ENCODE measurements around the gene ZNF878. TPM values are rescaled to one million over a fixed set of nuclear protein-coding genes. Genes with fewer than 3 reads are reported as not detected.

Gene ZNF878
- total RNA-seq, 1 experiment from 2014 or later = not detected

GRCh38 chr19:12077375-12077774, 24.6 kb upstream of the ZNF878 start:
- no peaks in the 10 kb centered on the region for H3K9me2 ChIP-seq (ENCODE audit: insufficient read depth)
- H3K4me1 ChIP-seq (ENCODE audit: control insufficient read depth in 1 of 2, insufficient read depth in 2 of 2, low read length in 2 of 2) = no peaks in the 10 kb centered on the region
- no peaks in the 10 kb centered on the region for H3K79me2 ChIP-seq (ENCODE audit: insufficient read depth, low read length)
- RAD21 ChIA-PET (ENCODE audit: low non-redundant PET in 1 of 2, low total read pairs in 2 of 2, uncharacterized antibody in 2 of 2, unreplicated experiment in 2 of 2) = interaction anchor here in 1 of 2 experiments (0.5 kb wide), 1 partner anchor 255 kb away, joined by 3 read pairs; no protein-coding TSS in a partner anchor
- H2AFZ ChIP-seq (ENCODE audit: low read depth, low read length, poor library complexity, severe bottlenecking) = no peak overlapping the region
- H3K4me3 ChIP-seq (replicated peaks in 1 of 2; ENCODE audit: low read depth in 1 of 2, low read length in 2 of 2) = no peak overlapping the region
- POLR2A ChIA-PET = no interaction called here
- no peak overlapping the region for H3K27ac ChIP-seq (ENCODE audit: low read depth, low read length)
- no TSS peak for BruUV-seq (replicated peaks)
- DNase-seq (ENCODE audit: low read depth, low spot score) (no peak), ATAC-seq (no peak)
- H3K27me3 ChIP-seq (ENCODE audit: insufficient read depth, low read length) = no peaks in the 10 kb centered on the region
- intact Hi-C loops (cut with micrococcal nuclease) = no loop called here
- H3K9me3 ChIP-seq (ENCODE audit: control insufficient read depth in 1 of 2, insufficient read depth in 1 of 2, low read depth in 1 of 2, low read length in 2 of 2) = peaks cover 24 to 31% of the 10 kb centered on the region in 2 experiments; a peak in 2 of 4 replicates
- CTCF ChIA-PET = no interaction called here
- H3K36me3 ChIP-seq (ENCODE audit: control insufficient read depth in 1 of 2, insufficient read depth in 2 of 2, low read length in 2 of 2) = no peaks in the 10 kb centered on the region
- no peak overlapping the region for H3K4me2 ChIP-seq (ENCODE audit: low read length)
- no peak for TF ChIP-seq CTCF (IDR thresholded peaks at IDR 0.05 in 2 of 3, conservative IDR thresholded peaks at IDR 0.05 in 1 of 3; ENCODE audit: borderline replicate concordance in 1 of 3, insufficient read depth in 1 of 3, low read depth in 2 of 3, low read length in 2 of 3)
- TF ChIP-seq SP1 (IDR thresholded peaks at IDR 0.05; ENCODE audit: low read depth) = no peak
- TF ChIP-seq JUND (IDR thresholded peaks at IDR 0.05) = no peak
- no peak for TF ChIP-seq ATF3 (IDR thresholded peaks at IDR 0.05)
- TF ChIP-seq MAX (IDR thresholded peaks at IDR 0.05) = no peak
- no peak for TF ChIP-seq SIN3A (IDR thresholded peaks at IDR 0.05; ENCODE audit: low read depth)
- TF ChIP-seq EGR1 (IDR thresholded peaks at IDR 0.05; ENCODE audit: low read depth) = no peak
- TF ChIP-seq TCF7L2 (IDR thresholded peaks at IDR 0.05; ENCODE audit: borderline replicate concordance, extremely low read depth, insufficient read depth, insufficient read length) = no peak
- no peak for TF ChIP-seq CEBPB (IDR thresholded peaks at IDR 0.05; ENCODE audit: low read depth)
- TF ChIP-seq CBX3 (IDR thresholded peaks at IDR 0.05; ENCODE audit: low read depth) = no peak
- TF ChIP-seq FOSL1 (IDR thresholded peaks at IDR 0.05; ENCODE audit: low read depth) = no peak
- no peak for TF ChIP-seq RAD21 (IDR thresholded peaks at IDR 0.05; ENCODE audit: low read depth)
- no peak for TF ChIP-seq REST (IDR thresholded peaks at IDR 0.05; ENCODE audit: low read depth)
- TF ChIP-seq ELF1 (IDR thresholded peaks at IDR 0.05; ENCODE audit: borderline replicate concordance, low read depth) = no peak
- no peak for TF ChIP-seq ZBTB33 (IDR thresholded peaks at IDR 0.05; ENCODE audit: extremely low read depth, insufficient replicate concordance, low read length)
- TF ChIP-seq EZH2 (IDR thresholded peaks at IDR 0.05) = no peak
- H4K20me1 ChIP-seq (ENCODE audit: insufficient read depth) = no peaks in the 10 kb centered on the region
- H3K9ac ChIP-seq (ENCODE audit: low read length) = no peak overlapping the region

Data from HCT116 (cell line).